Thymus (tissue), 11 donors: ENCODE results near the gene UPF2. TPM values are rescaled to one million over a fixed set of nuclear protein-coding genes. Genes with fewer than 3 reads are reported as not detected.
"Not testable (repeated sequence)": the region's sequence is repeated elsewhere in the genome, so short reads cannot be mapped to it uniquely, and the experiment has no call there.

ENCODE experiments used
- DNase-seq, 9 donors: peaks; one replicate each; pipeline ENCODE4 v3.0.0-alpha.2; 2013; ENCODE audit warnings: low spot score in 9 of 9, low read depth in 6 of 9, missing footprints in 1 of 9
- H3K27ac ChIP-seq, 2 donors: one replicate each; pipeline ENCODE4 v1.5.1; 2013; ENCODE audit warnings: control low read depth in 1 of 2, low read depth in 1 of 2, low read length in 1 of 2, mild to moderate bottlenecking in 1 of 2, moderate library complexity in 1 of 2
- H3K27me3 ChIP-seq, 2 donors: one replicate each; pipeline ENCODE4 v1.5.1; 2013; ENCODE audit warnings: low read length in 1 of 2; ENCODE audit not compliant: control insufficient read depth in 2 of 2, insufficient read depth in 1 of 2
- H3K36me3 ChIP-seq, 2 donors: one replicate each; pipeline ENCODE4 v1.5.1; 2013; ENCODE audit warnings: low read length in 1 of 2, mild to moderate bottlenecking in 1 of 2, moderate library complexity in 1 of 2; ENCODE audit not compliant: control insufficient read depth in 2 of 2, insufficient read depth in 2 of 2
- H3K4me1 ChIP-seq, 2 donors: one replicate each; pipeline ENCODE4 v1.5.1; 2013; ENCODE audit warnings: low read length in 2 of 2; ENCODE audit not compliant: control insufficient read depth in 2 of 2, insufficient read depth in 2 of 2
- H3K4me3 ChIP-seq, 2 donors: one replicate each; pipeline ENCODE4 v1.5.1; 2013; ENCODE audit warnings: low read length in 2 of 2, control low read depth in 1 of 2, mild to moderate bottlenecking in 1 of 2
- H3K9me3 ChIP-seq, 2 donors: one replicate each; pipeline ENCODE4 v1.5.1; 2013; ENCODE audit warnings: low read length in 1 of 2, mild to moderate bottlenecking in 1 of 2; ENCODE audit not compliant: control insufficient read depth in 2 of 2, insufficient read depth in 1 of 2
- WGBS: extraction: QIAGEN DNeasy Blood & Tissue Kit; methylation state at CpG from one replicate; pipeline ENCODE4 v1.1.7; 2013; 5-methylcytosine and 5-hydroxymethylcytosine counted together
- polyA plus RNA-seq: library from polyadenylated mRNA; stranded (reverse); fragments of 200-250 nt; gene quantifications from one replicate; pipeline ENCODE4 v1.2.3, GENCODE V29; 2013
- total RNA-seq: library from RNA; stranded (reverse); fragments of 120-200 nt; gene quantifications from one replicate; pipeline ENCODE4 v1.2.4, GENCODE V29; 2013
- donor health status: healthy.

UPF2 gene
- total and polyA plus RNA-seq, 2 donors = 13.7 to 22.7 TPM

- WGBS = 96% methylated on average over 3 of the region's 3 CpGs
- DNase-seq = no peak
- Histone ChIP-seq H3K4me1 (peaks cover 0 to 3% of the 10 kb centered on the region in 2 donors), H3K27ac (no peak overlapping the region), H3K27me3 (no peaks in the 10 kb centered on the region), H3K36me3 (no peaks in the 10 kb centered on the region), H3K4me3 (no peak overlapping the region), H3K9me3 (no peaks in the 10 kb centered on the region)
These were observed 144.6 kb downstream of the UPF2 start for GRCh38 chr10:11898033-11898371.

- H3K27me3 ChIP-seq = no peaks in the 10 kb centered on the region
- WGBS = 62% methylated on average over 5 of the region's 5 CpGs
- DNase-seq = no peak
These were observed 145.9 kb downstream of the UPF2 start for GRCh38 chr10:11896549-11897200.

GRCh38 chr10:11895598-11895997, 147.0 kb downstream of the UPF2 start:
- no peak overlapping the region for H3K27ac ChIP-seq
- 98% methylated on average over 5 of the region's 5 CpGs for WGBS
- no peaks in the 10 kb centered on the region for H3K9me3 ChIP-seq
- no peaks in the 10 kb centered on the region for H3K4me1 ChIP-seq
- no peaks in the 10 kb centered on the region for H3K36me3 ChIP-seq
- no peak overlapping the region for H3K4me3 ChIP-seq
- no peaks in the 10 kb centered on the region for H3K27me3 ChIP-seq
- DNase-seq = no peak

More at GRCh38 chr10:11896549-11897200, 145.9 kb downstream of the UPF2 start:
- Histone ChIP-seq H3K36me3 (no peaks in the 10 kb centered on the region), H3K27ac (no peak overlapping the region), H3K4me3 (no peak overlapping the region), H3K4me1 (no peaks in the 10 kb centered on the region), H3K9me3 (no peaks in the 10 kb centered on the region)

DNA sequence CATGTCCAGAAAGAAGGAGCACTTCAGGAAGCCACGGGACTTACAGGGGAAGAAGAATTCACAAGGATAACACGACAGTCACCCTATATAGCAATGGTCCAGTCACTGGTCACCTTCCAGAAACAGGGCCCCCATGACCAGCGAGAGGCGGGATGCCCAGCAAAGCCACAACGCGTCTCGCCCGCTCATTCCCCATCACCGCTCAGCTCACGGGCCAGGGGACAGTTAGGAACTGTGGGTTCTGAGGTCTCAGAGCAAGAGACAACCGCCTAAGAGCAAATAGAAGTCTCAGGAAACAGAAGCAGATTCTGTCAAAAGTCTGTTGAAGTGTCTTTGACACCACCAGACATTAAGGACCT, 147.5 kb downstream of the UPF2 start:
- DNase-seq = no peak
- no peaks in the 10 kb centered on the region for H3K9me3 ChIP-seq
- H3K4me3 ChIP-seq = no peak overlapping the region
- H3K4me1 ChIP-seq = no peaks in the 10 kb centered on the region
- no peak overlapping the region for H3K27ac ChIP-seq
- 98% methylated on average over 11 of the region's 11 CpGs for WGBS
- H3K27me3 ChIP-seq = no peaks in the 10 kb centered on the region
- no peaks in the 10 kb centered on the region for H3K36me3 ChIP-seq

DNA sequence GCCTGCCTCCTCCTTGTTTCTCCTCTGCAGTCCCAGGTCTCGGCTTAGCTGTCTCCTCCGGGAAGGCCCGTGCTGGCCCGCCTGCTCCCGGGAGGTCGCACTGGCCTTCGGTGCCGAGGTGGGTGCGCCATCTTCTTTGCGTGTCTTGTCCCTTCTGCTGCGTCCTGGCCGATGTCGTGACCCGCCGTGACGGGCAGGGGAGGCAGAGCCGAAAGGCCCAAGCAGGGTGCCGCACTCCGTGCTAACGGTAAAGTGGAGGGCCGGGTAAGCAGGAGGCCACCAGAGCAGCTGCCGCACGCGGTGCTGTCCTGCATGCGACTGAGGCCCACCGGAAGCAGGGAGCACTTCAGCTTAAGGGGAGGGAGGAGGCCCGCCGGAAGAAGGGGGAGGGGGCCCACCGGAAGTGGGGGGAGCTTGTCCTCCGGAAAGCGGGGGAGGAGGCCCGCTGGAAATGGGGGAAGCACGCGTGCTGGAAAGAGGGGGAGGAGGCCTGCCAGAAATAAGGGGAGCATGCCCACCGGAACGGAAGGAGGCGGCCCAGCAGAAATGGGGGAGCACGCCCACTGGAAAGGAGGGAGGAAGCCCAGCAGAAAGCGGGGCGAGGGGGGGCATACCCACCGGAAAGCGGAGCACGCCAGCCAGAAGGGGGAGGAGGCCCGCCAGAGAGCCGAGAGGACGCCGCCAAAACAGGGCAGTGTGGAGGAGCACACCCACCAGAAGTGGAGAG, 148.1 kb downstream of the UPF2 start:
- Histone ChIP-seq H3K9me3 (no peaks in the 10 kb centered on the region), H3K36me3 (no peaks in the 10 kb centered on the region), H3K27ac (no peak overlapping the region), H3K27me3 (no peaks in the 10 kb centered on the region), H3K4me1 (no peaks in the 10 kb centered on the region), H3K4me3 (no peak overlapping the region)
- DNase-seq = no peak
- WGBS = 94% methylated on average over 47 of the region's 47 CpGs

- no peaks in the 10 kb centered on the region for H3K9me3 ChIP-seq
- no peak overlapping the region for H3K4me3 ChIP-seq
- no peaks in the 10 kb centered on the region for H3K4me1 ChIP-seq
- no peak for DNase-seq
- H3K36me3 ChIP-seq = no peaks in the 10 kb centered on the region
- H3K27ac ChIP-seq = no peak overlapping the region
- 93% methylated on average over 22 of the region's 22 CpGs for WGBS
- no peaks in the 10 kb centered on the region for H3K27me3 ChIP-seq
These were observed 148.8 kb downstream of the UPF2 start for GRCh38 chr10:11893749-11894278.

GRCh38 chr10:11891776-11892486, 150.7 kb downstream of the UPF2 start:
- no peak overlapping the region for H3K27ac ChIP-seq
- H3K36me3 ChIP-seq = no peaks in the 10 kb centered on the region
- H3K4me1 ChIP-seq = peaks cover 0 to 3% of the 10 kb centered on the region in 2 donors
- DNase-seq = no peak
- WGBS = 97% methylated on average over 22 of the region's 22 CpGs
- H3K27me3 ChIP-seq = no peaks in the 10 kb centered on the region
- H3K9me3 ChIP-seq = no peaks in the 10 kb centered on the region
- no peak overlapping the region for H3K4me3 ChIP-seq

- 84% methylated on average over 8 of the region's 8 CpGs for WGBS
These were observed 153.3 kb downstream of the UPF2 start for GRCh38 chr10:11889263-11889662.

More at GRCh38 chr10:11889263-11889662, 153.3 kb downstream of the UPF2 start:
- not testable (repeated sequence) for H3K36me3 ChIP-seq, H3K4me3 ChIP-seq, H3K27ac ChIP-seq, H3K27me3 ChIP-seq, DNase-seq, H3K9me3 ChIP-seq
- H3K4me1 ChIP-seq = peaks cover 0 to 15% of the 10 kb centered on the region in 2 donors
